ENCODE data around the gene EIF3CL.
"Not testable (repeated sequence)": the region's sequence is repeated elsewhere in the genome, so short reads cannot be mapped to it uniquely, and the experiment has no call there.

GRCh38 chr16:28336940-28337710 is 66.5 kb downstream of the EIF3CL start:
- TF ChIP-seq CTCF, POLR2AphosphoS5 (IDR thresholded peaks at IDR 0.05): not testable (repeated sequence)
